GM12865 (cell line): ENCODE results near the gene ALMS1.

ENCODE experiments used
- DNase-seq: peaks from one replicate; pipeline ENCODE4 v3.0.0; 2010; ENCODE audit warnings: low read depth
- H3K4me3 ChIP-seq: 2 replicates; pipeline ENCODE4 v1.5.1; 2011; ENCODE audit warnings: mild to moderate bottlenecking, low read depth, low read length, control low read depth
- CTCF ChIP-seq: IDR thresholded peaks from 2 replicates; pipeline ENCODE4 v1.5.1; 2011; ENCODE audit warnings: low read length, control low read depth, low read depth, inconsistent platforms; ENCODE audit not compliant: insufficient read depth; ENCODE audit errors: missing control alignments

ALMS1 gene

GRCh38 chr2:73418343-73418742 is 32.7 kb downstream of the ALMS1 start:
- no peak for TF ChIP-seq CTCF
- H3K4me3 ChIP-seq, result no peak overlapping the region
- no peak for DNase-seq

GRCh38 chr2:73423913-73424312 is 38.3 kb downstream of the ALMS1 start:
- TF ChIP-seq CTCF, result no peak
- no peak for DNase-seq
- no peak overlapping the region for H3K4me3 ChIP-seq

- TF ChIP-seq CTCF, result no peak
- no peak overlapping the region for H3K4me3 ChIP-seq
- no peak for DNase-seq
Measured at GRCh38 chr2:73426176-73426575, 40.5 kb downstream of the ALMS1 start.

GRCh38 chr2:73436019-73436418 is 50.4 kb downstream of the ALMS1 start:
- TF ChIP-seq CTCF, result no peak
- H3K4me3 ChIP-seq, result no peak overlapping the region
- no peak for DNase-seq

GRCh38 chr2:73444202-73444601 is 58.6 kb downstream of the ALMS1 start:
- TF ChIP-seq CTCF, result no peak
- no peak for DNase-seq
- H3K4me3 ChIP-seq, result no peak overlapping the region

- DNase-seq, result no peak
- no peak overlapping the region for H3K4me3 ChIP-seq
- TF ChIP-seq CTCF, result no peak
Measured at GRCh38 chr2:73448856-73449255, 63.2 kb downstream of the ALMS1 start.

- TF ChIP-seq CTCF, result no peak
- H3K4me3 ChIP-seq, result no peak overlapping the region
- no peak for DNase-seq
Measured at GRCh38 chr2:73449404-73449803, 63.8 kb downstream of the ALMS1 start.
